Measurements from ENCODE around the gene LMF1.

DNA sequence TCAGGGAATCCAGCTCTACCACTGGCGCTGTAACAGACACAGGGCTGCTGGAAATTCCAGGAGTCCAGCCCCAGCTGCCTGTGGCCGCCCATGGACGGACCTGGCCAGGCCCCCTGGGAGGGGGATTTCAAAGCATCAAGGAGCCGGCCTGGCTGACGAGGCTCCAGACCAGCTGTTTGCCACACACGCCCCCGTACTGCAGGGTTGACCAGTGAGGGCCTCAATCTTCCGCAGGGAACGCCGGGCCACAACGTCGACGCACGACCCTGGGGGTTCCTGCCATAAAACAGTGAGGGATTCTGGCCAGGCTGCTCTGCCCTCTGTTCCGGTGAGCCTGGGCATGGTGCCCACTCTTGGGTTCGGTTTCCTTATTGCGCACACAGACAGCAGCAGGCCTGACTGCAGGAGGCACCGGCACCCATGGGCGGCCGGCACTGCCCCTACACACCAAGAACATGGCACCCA, 3.7 kb downstream of the LMF1 start:
- TF ChIP-seq CTCF (IDR thresholded peaks at IDR 0.05) = no peak
- TF ChIP-seq POLR2A (IDR thresholded peaks at IDR 0.05) = no peak
